Activated naive CD4-positive, alpha-beta T cell (primary cell): ENCODE data around the gene PARN.
"Not testable (repeated sequence)": the region's sequence is repeated elsewhere in the genome, so short reads cannot be mapped to it uniquely, and the experiment has no call there.

ENCODE experiments used
- DNase-seq, 4 experiments: peaks; one replicate each; lab custom pipeline; 2025; lab: John Stamatoyannopoulos, UW

Gene PARN

GRCh38 chr16:14629919-14630619 lies at the start of gene PARN:
PARN (minus strand) TSS chr16:14630260; CDS start chr16:14630125, 135 bp downstream.
- DNase-seq, result peak; percentile 90 to 97 (median 94)

- no peak for DNase-seq
Measured at GRCh38 chr16:14678748-14679497, 48.9 kb upstream of the PARN start.

GRCh38 chr16:14677627-14678026 lies 47.6 kb upstream of the PARN start:
- DNase-seq, result no peak

GRCh38 chr16:14676633-14677032 lies 46.6 kb upstream of the PARN start:
- DNase-seq, result no peak

GRCh38 chr16:14672403-14672971 lies 42.4 kb upstream of the PARN start:
- no peak for DNase-seq

- no peak for DNase-seq
Measured at GRCh38 chr16:14669776-14670175, 39.7 kb upstream of the PARN start.

GRCh38 chr16:14668556-14669223 lies 38.6 kb upstream of the PARN start:
- DNase-seq, result no peak

- DNase-seq, result no peak
Measured at GRCh38 chr16:14667347-14668266, 37.5 kb upstream of the PARN start.

- no peak for DNase-seq
Measured at GRCh38 chr16:14658063-14658462, 28.0 kb upstream of the PARN start.

GRCh38 chr16:14652726-14653125 lies 22.7 kb upstream of the PARN start:
- DNase-seq, result no peak

- DNase-seq, result no peak
Measured at GRCh38 chr16:14650629-14651028, 20.6 kb upstream of the PARN start.

- no peak for DNase-seq
Measured at GRCh38 chr16:14649816-14650215, 19.8 kb upstream of the PARN start.

- no peak for DNase-seq
Measured at GRCh38 chr16:14641926-14642325, 11.9 kb upstream of the PARN start.

- DNase-seq, result no peak
Measured at GRCh38 chr16:14641206-14641605, 11.1 kb upstream of the PARN start.

GRCh38 chr16:14640538-14640937 lies 10.5 kb upstream of the PARN start:
- DNase-seq, result no peak

- DNase-seq, result not testable (repeated sequence)
Measured at GRCh38 chr16:14636951-14637240, 6.8 kb upstream of the PARN start.

GRCh38 chr16:14636179-14636950 lies 6.3 kb upstream of the PARN start:
- DNase-seq, result not testable (repeated sequence)

- DNase-seq, result no peak
Measured at GRCh38 chr16:14635395-14636165, 5.5 kb upstream of the PARN start.

GRCh38 chr16:14634389-14634725 lies 4.3 kb upstream of the PARN start:
- DNase-seq, result no peak
